ENCODE measurements around the gene PTPN6. TPM values are rescaled to one million over a fixed set of nuclear protein-coding genes. Genes with fewer than 3 reads are reported as not detected.

PTPN6 gene
- total and polyA plus RNA-seq, 9 of the 15 experiments (the other 6 are each of a cell fraction or from before 2014, with no cell fraction given) = 1.5 to 5.1 (median 3.9) TPM

GRCh38 chr12:6904280-6905276 lies 46.6 kb upstream of the PTPN6 start, which contains the start of gene LRRC23 (continued):
- TF ChIP-seq ARID4B (CRISPR knock-in tag; IDR thresholded peaks at IDR 0.05) (0 out of 2 replicates have a peak, but pooled peaks have one; percentile 63), ATF6 (CRISPR knock-in tag; IDR thresholded peaks at IDR 0.05) (no peak), FOXJ2 (tag; IDR thresholded peaks at IDR 0.05) (peak; percentile 73; the same call in 1 of the 2 replicates), ATF7 (IDR thresholded peaks at IDR 0.05) (peak; percentile 99), FOXJ3 (CRISPR knock-in tag; IDR thresholded peaks at IDR 0.05) (peak; percentile 49; the same call in 1 of the 2 replicates), TRIM24 (IDR thresholded peaks at IDR 0.05) (no peak), ZNF77 (CRISPR knock-in tag; IDR thresholded peaks at IDR 0.05) (no peak), CEBPB (tag; IDR thresholded peaks at IDR 0.05) (peak; percentile 55), DNMT1 (IDR thresholded peaks at IDR 0.05) (no peak), NFYB (IDR thresholded peaks at IDR 0.05; ENCODE audit: extremely low read depth, insufficient read length) (peak; percentile 2), CEBPG (CRISPR knock-in tag; IDR thresholded peaks at IDR 0.05) (peak; percentile 50; the same call in 1 of the 2 replicates), CEBPG (tag; conservative IDR thresholded peaks at IDR 0.05 in 1 of 2, IDR thresholded peaks at IDR 0.05 in 1 of 2) (peak; percentile 58 to 79; a peak in 3 of 4 replicates), JUND (IDR thresholded peaks at IDR 0.05; ENCODE audit: borderline replicate concordance, low read depth, low read length) (peak; percentile 88), JUND (tag; IDR thresholded peaks at IDR 0.05; ENCODE audit: borderline replicate concordance, low read depth, low read length) (peak; percentile 89; the same call in 2 of the 3 replicates), ZNF76 (CRISPR knock-in tag; IDR thresholded peaks at IDR 0.05; ENCODE audit: borderline replicate concordance) (no peak), POLR2A (conservative IDR thresholded peaks at IDR 0.05) (peak; percentile 62), DACH1 (IDR thresholded peaks at IDR 0.05; ENCODE audit: partially characterized antibody) (no peak), E2F6 (IDR thresholded peaks at IDR 0.05; ENCODE audit: borderline replicate concordance in 1 of 2, extremely low read depth in 1 of 2, insufficient read depth in 1 of 2, insufficient read length in 1 of 2, low read depth in 1 of 2, low read length in 1 of 2, poor library complexity in 1 of 2, severe bottlenecking in 1 of 2) (no peak), MXI1 (IDR thresholded peaks at IDR 0.05; ENCODE audit: low read depth, low read length) (peak; percentile 70; the same call in 1 of the 2 replicates)

All from K562 (cell line).